WI38 (cell line): ENCODE results near the gene RING1.

Experiments
- H3K4me3 ChIP-seq: 2 replicates; pipeline ENCODE4 v1.5.1; 2011; ENCODE audit warnings: low read depth, mild to moderate bottlenecking, control low read depth, low read length
- CTCF ChIP-seq: IDR thresholded peaks from 2 replicates; pipeline ENCODE4 v1.5.1; 2012; ENCODE audit warnings: low read depth, mild to moderate bottlenecking, control low read depth, low read length

The RING1 gene

GRCh38 chr6:33181141-33181540 is 27.2 kb upstream of the RING1 start:
- no peak for TF ChIP-seq CTCF

GRCh38 chr6:33183071-33183683 is 25.1 kb upstream of the RING1 start:
- H3K4me3 ChIP-seq: no peak overlapping the region
- TF ChIP-seq CTCF: no peak

More at GRCh38 chr6:33181141-33181540, 27.2 kb upstream of the RING1 start:
- no peak overlapping the region for H3K4me3 ChIP-seq

- no peak overlapping the region for H3K4me3 ChIP-seq
These were observed 23.1 kb upstream of the RING1 start for GRCh38 chr6:33185190-33185589.

GRCh38 chr6:33185654-33186187 is 22.6 kb upstream of the RING1 start:
- TF ChIP-seq CTCF: no peak
- no peak overlapping the region for H3K4me3 ChIP-seq

More at GRCh38 chr6:33185190-33185589, 23.1 kb upstream of the RING1 start:
- no peak for TF ChIP-seq CTCF

- no peak for TF ChIP-seq CTCF
These were observed 20.5 kb upstream of the RING1 start for GRCh38 chr6:33187809-33188208.

GRCh38 chr6:33189164-33189563 is 19.1 kb upstream of the RING1 start:
- TF ChIP-seq CTCF: no peak
- no peak overlapping the region for H3K4me3 ChIP-seq

More at GRCh38 chr6:33187809-33188208, 20.5 kb upstream of the RING1 start:
- no peak overlapping the region for H3K4me3 ChIP-seq

- no peak for TF ChIP-seq CTCF
- no peak overlapping the region for H3K4me3 ChIP-seq
These were observed 18.5 kb upstream of the RING1 start for GRCh38 chr6:33189625-33190448.
